GM23248 (cell line): Measurements from ENCODE around the gene ZCCHC4.

ENCODE experiments used
- EZH2 ChIP-seq: fragments of 200-600 bp; sonication (generic); IDR thresholded peaks from 2 replicates; pipeline ENCODE4 v1.6.1; 2018; ENCODE audit warnings: antibody characterized with exemption, mild to moderate bottlenecking; ENCODE audit not compliant: insufficient read depth, poor library complexity, severe bottlenecking
- EZH2phosphoT487 ChIP-seq: fragments of 200-600 bp; sonication (generic); IDR thresholded peaks from 2 replicates; pipeline ENCODE4 v1.6.1; 2018; ENCODE audit warnings: antibody characterized with exemption, moderate library complexity, mild to moderate bottlenecking, low read depth; ENCODE audit not compliant: insufficient read depth

DNA sequence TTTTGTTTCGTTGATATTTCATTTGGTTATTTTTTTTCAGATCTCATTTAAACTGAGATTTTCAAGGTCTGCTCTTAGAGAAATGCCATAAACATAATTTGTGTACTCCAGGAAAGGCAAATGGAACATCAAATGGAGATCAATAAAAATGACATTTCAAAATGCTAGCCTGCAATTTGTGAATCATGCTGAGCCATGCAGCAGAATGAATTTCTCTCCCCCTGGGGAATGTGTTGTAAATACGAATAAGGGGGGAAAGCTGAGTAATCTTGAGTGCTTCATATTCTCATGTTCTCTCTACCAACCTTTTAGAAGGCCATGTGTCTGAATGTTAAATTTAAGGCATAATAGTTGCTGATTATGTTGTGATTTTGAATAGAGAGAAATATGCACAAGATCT lies 7.8 kb downstream of the ZCCHC4 start:
- TF ChIP-seq EZH2, result no peak
- TF ChIP-seq EZH2phosphoT487, result no peak
